Epithelial cell of prostate (primary cell): ENCODE results near the gene TRIP12.
A peak's percentile ranks its signal among the peaks of the same experiment; 100 is the strongest.
"Not testable (repeated sequence)": the region's sequence is repeated elsewhere in the genome, so short reads cannot be mapped to it uniquely, and the experiment has no call there.

Source experiments
- DNase-seq: peaks from one replicate; pipeline ENCODE4 v3.0.0-alpha.2; 2011; ENCODE audit warnings: low read depth, low spot score
- H3K27ac ChIP-seq: fragments of 450-650 bp; 2 replicates; pipeline ENCODE4 v1.5.1; 2017; ENCODE audit warnings: mild to moderate bottlenecking

Gene TRIP12

DNA sequence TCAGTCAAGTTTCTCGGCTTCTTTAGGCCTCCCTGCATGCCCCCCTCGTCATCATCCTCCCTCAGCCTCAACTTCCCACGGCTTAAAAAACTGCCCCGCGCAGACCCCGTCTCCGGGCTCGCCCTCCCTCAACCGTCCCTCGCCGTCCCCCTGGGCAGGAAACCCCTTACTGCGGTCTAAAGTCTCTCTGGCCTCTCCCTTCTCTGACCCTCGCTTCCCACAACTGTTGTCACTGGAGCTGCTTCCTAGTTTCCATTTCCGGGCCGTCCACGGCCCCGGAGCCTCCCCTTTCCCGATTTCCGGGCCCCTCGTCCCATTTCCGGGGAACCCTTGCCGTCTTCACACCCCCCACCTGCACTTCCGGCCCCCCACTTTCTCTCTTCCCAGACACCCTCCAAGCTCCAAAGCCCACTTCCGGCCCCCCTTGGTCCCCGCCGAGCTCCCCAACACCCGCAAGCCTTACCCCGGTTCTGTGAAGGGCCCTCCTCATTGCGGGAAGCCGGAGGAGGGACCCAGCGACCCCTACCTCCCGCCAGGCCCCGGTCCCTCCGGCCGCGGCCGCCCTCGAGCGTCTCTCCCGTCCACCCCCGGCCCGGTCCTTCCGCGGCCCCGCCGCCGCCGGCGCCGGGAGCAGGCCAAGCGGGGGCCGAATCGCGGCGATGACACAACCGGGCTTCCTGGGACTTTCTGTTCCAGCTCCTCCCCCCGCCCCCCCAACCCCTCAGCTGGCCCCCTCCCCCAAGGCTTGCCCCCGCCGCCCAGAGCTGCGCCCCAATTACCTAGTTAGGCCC, 513 bp downstream of the TRIP12 start:
- H3K27ac ChIP-seq = peak overlapping the region; percentile 97
- DNase-seq = no peak

DNA sequence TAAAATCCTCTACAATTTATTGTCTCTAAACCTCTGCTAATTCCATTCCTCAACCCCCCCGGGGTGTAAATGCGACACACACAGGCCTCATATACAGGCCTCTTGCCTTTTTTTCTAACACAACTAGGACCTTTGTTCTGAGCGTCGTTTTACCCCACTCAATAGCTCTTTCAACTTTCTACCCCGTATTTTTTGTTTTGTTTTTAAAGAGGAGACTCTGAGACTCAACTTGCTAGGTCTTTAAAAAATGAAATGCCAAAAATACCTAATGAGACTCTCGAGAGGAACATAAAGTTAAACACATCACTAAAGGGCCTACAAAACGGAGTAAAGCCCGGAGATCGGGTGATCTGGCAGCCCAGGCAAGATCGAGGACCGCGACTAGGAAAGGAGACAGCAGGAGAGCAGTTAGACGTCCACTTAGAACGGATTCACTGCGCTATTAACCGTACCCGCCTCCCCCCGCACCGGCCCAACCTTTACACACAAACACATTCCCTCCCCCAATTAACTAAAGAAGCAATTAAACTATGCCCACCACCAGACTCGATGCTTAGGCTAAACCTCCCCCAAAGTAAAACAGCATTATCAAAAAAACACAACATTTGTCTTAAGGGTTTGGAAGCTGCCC, 1.7 kb downstream of the TRIP12 start:
- no peak for DNase-seq
- H3K27ac ChIP-seq = peak overlapping the region; percentile 97

DNA sequence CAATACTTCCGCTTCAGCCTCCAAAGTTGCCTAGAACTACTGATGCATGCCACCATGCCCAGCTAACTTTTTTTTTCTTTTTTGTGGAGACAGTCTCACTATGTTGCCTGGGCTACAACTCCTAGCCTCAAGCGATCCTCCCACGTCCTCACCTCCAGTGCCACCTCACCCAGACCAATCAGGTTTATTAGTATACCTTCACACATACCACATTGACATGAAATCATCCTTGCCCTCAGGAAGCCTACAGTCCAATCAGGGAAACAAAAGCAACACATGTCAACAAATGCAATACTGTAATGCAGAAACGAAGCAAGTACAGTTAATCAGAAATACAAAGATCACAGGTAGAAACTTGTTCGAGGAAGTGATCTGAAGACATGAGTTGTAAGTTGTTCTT, 4.0 kb downstream of the TRIP12 start:
- no peak overlapping the region for H3K27ac ChIP-seq
- DNase-seq = no peak

DNA sequence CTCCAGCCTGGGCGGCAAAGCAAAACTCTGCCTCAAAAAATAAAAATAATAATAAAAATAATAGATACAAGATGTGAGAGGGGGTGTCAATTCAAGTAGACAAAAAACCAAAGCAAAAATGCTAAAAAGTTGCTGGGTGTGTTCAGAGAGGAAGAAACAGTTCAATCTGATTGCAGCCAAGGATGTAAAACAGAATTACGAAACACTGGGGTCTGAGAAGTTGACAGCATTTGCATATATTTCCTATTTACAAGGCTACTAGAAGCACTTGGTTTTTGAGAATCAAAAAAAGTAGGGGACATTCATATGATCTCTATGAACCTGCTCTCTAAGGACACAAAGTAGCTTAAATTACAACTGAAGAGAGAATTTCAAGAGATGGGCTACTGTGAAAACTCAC, 7.6 kb downstream of the TRIP12 start:
- H3K27ac ChIP-seq = no peak overlapping the region
- no peak for DNase-seq

DNA sequence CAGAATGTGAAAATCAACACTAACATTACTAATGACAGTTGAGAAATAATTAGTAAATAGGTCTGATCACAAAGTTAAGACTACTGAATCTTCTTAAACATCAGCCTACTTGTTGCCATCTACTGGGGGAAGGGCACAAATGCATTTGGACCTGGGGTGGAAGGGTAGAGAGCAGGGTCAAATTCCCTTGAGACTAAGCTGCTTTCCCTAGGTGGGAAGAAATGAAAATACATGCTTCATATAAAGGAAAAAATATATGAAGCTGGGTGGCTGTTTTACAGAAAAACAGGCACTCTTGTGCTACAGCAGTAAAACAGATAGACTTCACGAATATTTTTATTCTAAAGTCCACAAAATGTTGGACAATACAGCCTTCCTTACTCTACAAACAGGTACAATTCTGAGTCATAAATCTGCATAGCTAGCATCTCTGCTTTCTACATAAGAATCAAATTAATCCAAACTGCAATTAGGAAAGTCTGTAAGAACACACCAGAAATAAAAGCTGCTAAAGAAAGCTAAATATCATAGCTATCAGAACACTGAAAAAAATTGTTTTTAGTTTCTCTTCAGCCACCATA, 10.9 kb downstream of the TRIP12 start:
- H3K27ac ChIP-seq = peak overlapping the region; percentile 6
- DNase-seq = no peak

DNA sequence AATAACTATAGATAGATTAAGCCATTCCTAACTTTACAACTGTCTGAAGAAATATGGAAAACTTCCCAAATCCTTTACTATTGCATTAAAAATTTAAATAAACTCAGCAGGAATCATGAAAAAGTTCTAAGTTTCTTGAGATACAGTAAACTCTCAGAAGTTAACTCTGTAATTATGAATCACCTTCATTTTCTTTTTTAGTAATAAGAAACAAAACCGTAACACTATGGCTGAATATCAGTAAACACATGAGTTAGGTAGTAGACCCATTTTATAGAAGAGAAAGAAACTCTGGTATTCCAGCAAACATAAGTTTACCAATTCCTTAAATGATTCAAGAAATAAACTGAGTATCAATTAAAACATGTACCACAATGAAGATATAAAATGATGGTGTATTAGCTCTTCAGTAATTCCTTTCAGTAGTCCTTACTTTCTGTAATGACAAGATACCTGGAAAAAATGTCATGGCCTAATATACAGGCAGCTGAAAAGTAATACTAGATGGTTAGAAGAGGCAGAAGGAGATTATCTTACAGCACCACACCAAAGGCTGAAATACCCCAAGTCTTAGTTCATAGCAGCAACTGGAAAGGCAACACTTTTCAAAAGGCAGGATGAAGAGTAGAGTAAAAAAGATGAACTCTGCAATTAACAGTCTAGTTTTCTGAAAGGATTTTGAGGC, 11.5 kb downstream of the TRIP12 start:
- DNase-seq = no peak
- no peak overlapping the region for H3K27ac ChIP-seq

DNA sequence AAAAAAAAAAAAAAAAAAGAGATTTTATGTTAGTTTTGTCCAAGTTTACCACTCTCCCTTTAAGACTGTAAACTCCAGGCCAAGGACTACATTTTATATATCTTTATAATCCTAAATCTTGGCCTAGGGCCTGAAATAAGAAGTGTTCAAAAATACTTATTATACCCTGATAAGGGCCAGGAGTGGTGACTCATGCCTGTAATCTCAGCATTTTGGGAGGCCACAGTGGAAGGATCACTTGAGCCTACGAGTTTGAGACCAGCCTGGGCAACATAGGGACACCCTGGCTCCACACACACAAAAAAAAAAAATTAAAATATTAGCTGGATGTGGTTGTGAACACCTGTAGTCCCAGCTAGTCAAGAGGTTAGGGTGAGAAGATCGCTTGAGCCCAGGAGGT, 12.7 kb downstream of the TRIP12 start:
- H3K27ac ChIP-seq = no peak overlapping the region
- DNase-seq = no peak

DNA sequence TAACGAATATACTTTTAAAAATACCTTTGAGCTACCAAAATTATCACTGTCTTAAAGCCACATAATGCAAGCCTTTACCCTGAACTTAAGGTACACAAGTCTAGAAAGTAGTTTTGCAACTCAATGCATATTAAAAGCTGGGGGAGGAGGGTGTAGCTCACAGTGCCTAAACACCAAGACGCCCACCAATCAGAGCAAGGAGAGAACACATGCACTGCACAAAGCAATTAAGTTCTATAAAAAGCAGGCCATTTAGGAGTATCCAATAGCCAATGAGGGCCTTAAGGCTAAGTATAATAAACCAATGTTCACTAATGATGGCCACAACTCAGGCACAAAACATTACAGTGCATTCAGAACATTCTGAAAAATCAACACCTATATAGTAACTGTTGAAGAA, 16.2 kb downstream of the TRIP12 start:
- no peak for DNase-seq

DNA sequence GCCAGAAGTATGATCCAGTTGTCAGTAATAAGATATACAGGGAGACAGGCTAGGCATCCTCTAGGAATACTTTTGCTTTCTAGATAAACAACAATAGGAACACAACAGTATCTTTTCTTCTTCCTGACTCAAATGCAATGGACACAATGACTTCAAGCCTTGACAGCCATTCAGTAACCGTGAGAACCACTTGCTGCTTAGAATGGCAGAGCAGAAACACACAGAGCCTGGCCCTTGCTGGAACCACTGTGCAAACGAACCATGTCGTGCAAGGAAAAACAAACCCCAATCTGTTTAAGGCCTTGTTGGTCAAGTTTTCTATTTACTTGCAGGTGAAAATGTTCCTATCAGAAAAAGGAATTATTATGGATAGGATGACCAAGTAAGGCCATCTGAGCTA, 18.8 kb downstream of the TRIP12 start:
- no peak for DNase-seq
- no peak overlapping the region for H3K27ac ChIP-seq

More for the DNA sequence above, 16.2 kb downstream of the TRIP12 start:
- no peak overlapping the region for H3K27ac ChIP-seq

DNA sequence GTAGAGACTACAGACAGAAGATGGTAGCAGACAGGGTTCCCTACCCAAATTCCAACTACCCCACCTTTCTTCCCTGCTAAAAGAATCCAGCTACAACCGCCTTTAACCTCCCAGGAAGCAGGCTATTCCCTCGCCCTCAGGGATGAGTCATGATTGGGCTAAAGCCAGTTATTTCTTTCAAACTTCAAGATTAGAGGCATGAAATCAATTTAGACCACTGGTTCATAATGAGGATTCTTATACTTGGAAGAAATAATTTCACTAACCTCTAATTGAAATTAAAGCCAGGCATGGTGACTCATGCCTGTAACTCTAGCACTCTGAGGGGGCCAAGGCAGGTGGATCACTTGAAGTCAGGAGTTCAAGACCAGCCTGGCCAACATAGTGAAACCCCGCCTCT, 20.0 kb downstream of the TRIP12 start:
- no peak for DNase-seq
- H3K27ac ChIP-seq = peak overlapping the region; percentile 42

DNA sequence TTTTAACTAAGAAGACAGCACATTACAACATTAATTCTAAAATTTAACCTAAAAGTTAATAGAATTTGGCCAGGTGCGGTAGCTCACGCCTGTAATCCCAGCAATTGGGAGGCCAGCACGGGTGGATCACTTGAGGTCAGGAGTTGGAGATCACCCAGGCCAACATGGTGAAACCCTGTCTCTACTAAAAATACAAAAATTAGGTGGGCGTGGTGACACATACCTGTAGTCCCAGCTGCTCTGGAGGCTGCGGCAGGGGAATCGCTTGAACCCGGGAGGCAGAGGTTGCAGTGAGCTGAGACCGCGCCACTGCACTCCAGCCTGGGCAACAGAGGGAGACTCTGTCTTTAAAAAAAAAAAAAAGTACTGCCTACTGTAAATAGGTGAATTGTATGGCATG, 21.3 kb downstream of the TRIP12 start:
- DNase-seq, H3K27ac ChIP-seq: not testable (repeated sequence)

DNA sequence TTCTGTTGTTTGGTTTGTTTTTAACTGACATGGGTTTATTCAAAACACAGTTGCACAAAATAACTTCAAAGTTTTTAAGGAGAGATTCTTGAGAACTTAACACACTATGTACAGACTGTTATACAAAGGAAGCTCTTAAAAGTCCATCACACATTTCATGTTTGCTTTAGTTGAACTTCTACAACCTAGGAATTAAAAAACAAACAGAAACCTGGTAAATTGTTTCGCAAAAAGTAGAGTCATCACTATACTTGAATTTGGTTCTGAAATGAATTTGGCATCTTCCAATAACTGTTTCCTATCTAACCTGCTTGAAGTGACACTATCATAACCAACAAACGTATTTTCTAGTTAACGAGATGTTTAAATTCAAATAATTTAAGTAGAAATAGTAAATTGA, 21.8 kb downstream of the TRIP12 start:
- H3K27ac ChIP-seq = no peak overlapping the region
- DNase-seq = no peak

DNA sequence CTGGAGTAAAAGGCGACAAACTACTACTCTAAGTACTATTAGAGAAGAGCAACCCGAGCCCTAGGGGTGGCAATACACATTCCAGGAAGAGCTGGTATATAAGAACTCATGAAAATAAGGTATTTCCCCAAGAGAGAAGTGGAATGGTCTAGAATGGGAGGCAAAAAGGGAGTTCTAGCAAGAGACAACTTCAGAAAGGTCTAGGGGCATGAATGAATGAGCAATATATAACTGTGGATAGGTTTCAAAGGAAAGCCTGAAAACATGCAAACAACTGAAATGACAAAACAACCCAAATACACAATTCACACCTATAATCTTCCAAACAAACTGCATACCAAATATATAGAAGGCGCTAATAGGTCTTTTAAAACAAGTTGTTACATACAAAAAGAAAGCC, 22.2 kb downstream of the TRIP12 start:
- DNase-seq = no peak
- H3K27ac ChIP-seq = no peak overlapping the region

DNA sequence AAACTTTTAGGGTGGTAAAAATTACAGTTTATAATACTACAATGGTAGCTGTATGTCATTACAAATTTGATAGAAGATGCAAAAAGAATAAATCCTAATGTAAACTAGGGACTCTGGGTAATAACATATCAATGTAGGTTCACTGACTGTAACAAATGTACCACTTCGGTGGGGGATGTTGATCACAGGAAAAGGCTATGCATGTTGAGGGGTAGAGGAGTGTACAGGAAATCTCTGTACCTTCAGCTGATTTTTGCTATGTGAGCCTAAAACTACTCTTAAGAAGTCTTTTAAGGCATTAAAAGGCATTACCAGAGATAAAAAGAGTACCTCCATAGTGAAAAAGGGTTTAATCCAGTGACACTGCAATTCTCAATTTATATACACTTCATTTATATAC, 25.0 kb downstream of the TRIP12 start:
- DNase-seq = no peak
- no peak overlapping the region for H3K27ac ChIP-seq

DNA sequence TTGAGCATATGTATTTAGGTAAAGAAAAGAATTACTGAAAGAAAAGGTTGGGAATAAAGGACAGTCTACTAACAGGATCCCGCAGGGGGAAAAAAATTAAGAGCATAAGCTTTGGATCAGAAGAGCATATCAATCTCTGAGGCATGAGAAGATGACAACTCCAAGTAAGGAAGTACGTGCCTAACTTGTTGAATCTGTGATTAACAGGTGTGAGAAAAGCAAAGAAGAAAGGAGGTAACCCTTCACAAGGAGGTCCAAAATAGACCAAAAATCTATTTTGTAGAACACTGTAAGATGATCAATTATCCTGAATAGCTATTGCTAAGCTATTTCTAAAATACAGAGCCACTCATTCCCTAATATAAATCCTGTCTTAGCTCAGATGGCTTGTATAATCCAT, 32.8 kb downstream of the TRIP12 start:
- DNase-seq = no peak
- H3K27ac ChIP-seq = no peak overlapping the region

DNA sequence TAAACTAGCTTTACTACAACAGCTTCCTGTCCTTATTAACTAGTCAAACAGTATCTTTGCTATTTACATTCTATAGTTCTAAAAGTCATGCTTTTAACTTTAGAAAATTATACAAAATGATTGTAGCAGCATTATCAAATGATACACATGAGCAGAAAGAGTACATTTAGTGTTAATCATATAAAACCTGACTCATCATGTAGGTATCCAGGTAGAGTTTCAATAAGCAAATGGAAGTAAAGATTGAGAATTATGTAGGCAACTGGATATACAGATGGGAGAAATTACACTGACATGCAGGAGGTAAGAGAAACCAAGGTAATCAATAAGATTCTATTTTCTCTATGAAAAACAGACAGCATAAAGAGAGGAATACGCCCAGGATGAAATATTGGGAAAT, 33.8 kb downstream of the TRIP12 start:
- no peak for DNase-seq
- no peak overlapping the region for H3K27ac ChIP-seq

DNA sequence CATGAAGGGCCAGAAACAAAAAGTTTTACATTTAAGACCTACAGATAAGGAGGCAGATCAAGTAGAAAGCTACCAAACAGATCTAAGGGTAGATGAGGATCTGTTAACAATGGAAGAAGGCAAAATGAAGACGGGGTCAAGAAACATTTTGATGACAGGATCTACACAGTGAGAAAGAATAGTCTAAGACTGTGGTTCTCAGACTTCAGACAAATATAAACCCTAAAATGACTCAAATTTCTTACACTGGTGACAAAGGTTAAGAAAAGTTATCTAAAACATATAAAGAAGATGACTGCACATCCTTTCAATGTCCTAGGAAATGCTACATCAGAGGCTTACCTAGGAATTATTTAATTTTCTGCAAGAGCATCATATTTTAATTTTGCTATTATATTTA, 34.4 kb downstream of the TRIP12 start:
- no peak for DNase-seq
- no peak overlapping the region for H3K27ac ChIP-seq

DNA sequence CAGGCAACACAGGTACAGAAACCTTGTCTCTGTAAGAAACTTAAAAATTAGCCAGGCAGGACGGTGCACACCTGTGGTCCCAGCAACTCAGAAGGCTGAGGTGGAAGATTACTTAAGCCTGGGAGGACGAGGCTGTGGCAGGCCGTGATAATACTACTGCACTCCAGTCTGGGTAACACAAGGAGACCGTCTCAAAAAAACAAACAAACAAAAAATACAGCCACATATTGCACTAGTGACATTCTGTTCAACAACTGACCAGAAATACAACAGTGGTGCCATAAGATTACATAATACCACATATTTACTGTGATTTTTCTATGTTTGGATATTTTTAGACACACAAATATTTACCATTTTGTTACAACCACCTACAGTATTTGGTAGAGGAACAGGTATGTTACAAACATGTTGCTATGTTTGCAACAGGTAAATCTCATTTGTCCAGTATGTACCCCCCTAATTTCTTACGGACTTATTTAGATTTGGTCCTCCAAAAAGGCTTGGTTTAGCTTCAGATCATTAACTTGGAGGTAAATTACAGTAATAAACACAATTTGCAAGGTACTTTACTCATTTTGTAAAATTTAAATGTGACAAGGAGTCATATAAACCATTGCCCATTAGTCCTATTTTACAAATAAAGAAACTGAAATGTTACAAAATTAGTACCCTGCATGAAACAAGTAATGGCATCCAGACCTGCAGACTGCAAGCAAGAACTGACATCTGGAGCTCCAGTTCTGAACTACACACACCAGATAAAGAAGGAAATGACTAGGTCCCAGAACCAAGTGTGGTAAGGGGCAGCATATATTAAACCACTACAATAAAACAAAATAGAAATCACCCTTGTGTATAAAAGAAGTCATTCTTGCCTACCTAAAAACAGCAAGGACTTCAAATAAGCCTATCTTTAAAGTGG, 36.8 kb downstream of the TRIP12 start:
- no peak for DNase-seq
- H3K27ac ChIP-seq = no peak overlapping the region

DNA sequence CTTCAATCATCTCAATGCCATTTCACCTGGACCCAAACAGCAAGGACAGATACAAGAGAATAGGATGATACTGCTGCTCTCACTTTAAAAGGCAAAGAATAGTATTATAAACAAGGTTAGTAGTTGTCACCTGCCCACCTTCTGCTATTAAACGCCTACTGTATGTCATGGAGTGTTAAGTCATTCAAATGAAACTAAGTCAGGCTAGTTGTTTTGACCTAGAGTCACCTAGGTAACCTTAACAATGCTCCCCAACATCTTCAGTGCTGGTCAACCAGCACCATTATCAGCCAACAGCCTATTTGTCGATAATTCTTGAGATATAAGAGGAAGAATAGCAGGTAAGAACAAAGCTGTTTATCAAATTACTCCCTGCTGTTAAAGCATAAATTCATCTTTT, 39.2 kb downstream of the TRIP12 start:
- no peak for DNase-seq
- H3K27ac ChIP-seq = no peak overlapping the region
